IMR-90 (cell line): ENCODE results near the gene RNF182. TPM values are rescaled to one million over a fixed set of nuclear protein-coding genes. Genes with fewer than 3 reads are reported as not detected.

Experiments used
- ATAC-seq: fragments of 200-7000 bp; cut with Tn5 transposase; 2 replicates; pipeline ENCODE4 v1.9.1; 2020; ENCODE audit warnings: low read depth, mild to moderate bottlenecking, moderate library complexity
- BruUV-seq: library from RNA; stranded (reverse); fragments of 400-500 nt; replicated peaks from 2 replicates; lab custom pipeline; 2021; lab: Mats Ljungman, UMichigan
- CTCF ChIA-PET: fragments of 300-600 bp; formaldehyde crosslinking; extraction: SDS; loops from one replicate; lab custom pipeline; 2021; ENCODE audit warnings: antibody characterized with exemption; lab: Yijun Ruan, JAX
- POLR2A ChIA-PET: fragments of 300-600 bp; sonication (Branson Sonifier 250); formaldehyde crosslinking; loops from one replicate; lab custom pipeline; 2022; ENCODE audit warnings: antibody characterized with exemption; ENCODE audit not compliant: unreplicated experiment; lab: Charles Lee
- DNase-seq: peaks from one replicate; pipeline ENCODE4 v3.0.0; 2013
- H2AFZ ChIP-seq: replicated peaks from 2 replicates; pipeline ENCODE3; 2013; ENCODE audit warnings: low read length, mild to moderate bottlenecking; ENCODE audit not compliant: poor library complexity
- H2AK5ac ChIP-seq: 2 replicates; pipeline ENCODE4 v1.6.1; 2013; ENCODE audit warnings: low read depth, low read length, inconsistent platforms
- H2AK9ac ChIP-seq: replicated peaks from 2 replicates; pipeline ENCODE3; 2013; ENCODE audit warnings: mild to moderate bottlenecking, low read depth, low read length, moderate library complexity; ENCODE audit not compliant: poor library complexity
- H2BK120ac ChIP-seq: 2 replicates; pipeline ENCODE4 v1.6.1; 2013; ENCODE audit warnings: low read depth, low read length, inconsistent platforms
- H2BK15ac ChIP-seq: 3 replicates; pipeline ENCODE4 v1.6.1; 2013; ENCODE audit warnings: low read depth, low read length, inconsistent platforms
- H2BK20ac ChIP-seq: 2 replicates; pipeline ENCODE4 v1.6.1; 2013; ENCODE audit warnings: low read depth, mild to moderate bottlenecking, inconsistent platforms, low read length, moderate library complexity
- H2BK5ac ChIP-seq: 2 replicates; pipeline ENCODE4 v1.6.1; 2013; ENCODE audit warnings: mild to moderate bottlenecking, low read depth, low read length, inconsistent platforms; ENCODE audit not compliant: poor library complexity, severe bottlenecking
- H3K14ac ChIP-seq: replicated peaks from 2 replicates; pipeline ENCODE4 v1.6.1; 2013; ENCODE audit warnings: low read depth, low read length, inconsistent platforms
- H3K18ac ChIP-seq: 2 replicates; pipeline ENCODE4 v1.6.1; 2013; ENCODE audit warnings: low read depth, low read length, control low read depth
- H3K23ac ChIP-seq: 2 replicates; pipeline ENCODE4 v1.6.1; 2013; ENCODE audit warnings: low read depth, low read length, inconsistent platforms
- H3K27ac ChIP-seq: 2 replicates; pipeline ENCODE4 v1.5.1; 2013; ENCODE audit warnings: mild to moderate bottlenecking, control low read depth, low read length; ENCODE audit not compliant: insufficient read depth
- H3K27me3 ChIP-seq: 2 replicates; pipeline ENCODE4 v1.6.1; 2013; ENCODE audit warnings: low read length; ENCODE audit not compliant: control insufficient read depth, insufficient read depth
- H3K36me3 ChIP-seq: 2 replicates; pipeline ENCODE4 v1.6.1; 2013; ENCODE audit warnings: low read length, mixed read lengths; ENCODE audit not compliant: control insufficient read depth, insufficient read depth
- H3K4ac ChIP-seq: 2 replicates; pipeline ENCODE4 v1.6.1; 2013; ENCODE audit warnings: low read depth, low read length, inconsistent platforms
- H3K4me1 ChIP-seq: 2 replicates; pipeline ENCODE4 v1.6.1; 2013; ENCODE audit warnings: low read length, mixed read lengths; ENCODE audit not compliant: control insufficient read depth, insufficient read depth
- H3K4me2 ChIP-seq: 2 replicates; pipeline ENCODE4 v1.6.1; 2013; ENCODE audit warnings: low read depth, mild to moderate bottlenecking, control low read depth, low read length, moderate library complexity
- H3K4me3 ChIP-seq: 2 replicates; pipeline ENCODE4 v1.5.1; 2013; ENCODE audit warnings: low read depth, mild to moderate bottlenecking, control low read depth, low read length, moderate library complexity; ENCODE audit not compliant: insufficient read depth
- H3K56ac ChIP-seq: 2 replicates; pipeline ENCODE4 v1.6.1; 2013; ENCODE audit warnings: low read length, inconsistent platforms; ENCODE audit not compliant: insufficient read depth; ENCODE audit errors: extremely low read depth
- H3K79me1 ChIP-seq, 2 experiments: 2 replicates each; pipeline ENCODE4 v1.6.1; 2013; ENCODE audit warnings: low read length in 2 of 2, inconsistent platforms in 1 of 2, low read depth in 1 of 2
- H3K9ac ChIP-seq: 2 replicates; pipeline ENCODE4 v1.6.1; 2013; ENCODE audit warnings: low read depth, low read length, control low read depth
- H3K9me1 ChIP-seq: 2 replicates; pipeline ENCODE4 v1.6.1; 2013; ENCODE audit warnings: low read length, inconsistent platforms; ENCODE audit not compliant: insufficient read depth
- H3K9me3 ChIP-seq: 2 replicates; pipeline ENCODE4 v1.6.1; 2013; ENCODE audit warnings: low read length; ENCODE audit not compliant: control insufficient read depth, insufficient read depth
- H4K20me1 ChIP-seq: 2 replicates; pipeline ENCODE4 v1.6.1; 2013; ENCODE audit warnings: low read length, inconsistent platforms; ENCODE audit not compliant: insufficient read depth
- H4K5ac ChIP-seq: 2 replicates; pipeline ENCODE4 v1.6.1; 2013; ENCODE audit warnings: mild to moderate bottlenecking, low read depth, low read length, control low read depth
- H4K8ac ChIP-seq, 2 experiments: 2 replicates each; pipeline ENCODE4 v1.6.1; 2013; ENCODE audit warnings: low read depth in 2 of 2, low read length in 2 of 2, control low read depth in 1 of 2, inconsistent platforms in 1 of 2
- H4K91ac ChIP-seq: 2 replicates; pipeline ENCODE4 v1.6.1; 2013; ENCODE audit warnings: low read depth, low read length, inconsistent platforms; ENCODE audit not compliant: insufficient read depth
- BHLHE40 ChIP-seq: fragments of 150-350 bp; IDR thresholded peaks from 2 replicates; pipeline ENCODE4 v1.6.1; 2016; ENCODE audit warnings: mild to moderate bottlenecking, low read depth, low read length
- CEBPB ChIP-seq: IDR thresholded peaks from 2 replicates; pipeline ENCODE4 v1.6.1; 2012; ENCODE audit warnings: low read depth, low read length, improper control_type of control experiment
- CHD1 ChIP-seq: IDR thresholded peaks from 2 replicates; pipeline ENCODE4 v1.6.1; 2012; ENCODE audit warnings: low read depth, low read length, improper control_type of control experiment
- CTCF ChIP-seq: conservative IDR thresholded peaks from 2 replicates; pipeline ENCODE4 v1.5.1; 2012; ENCODE audit warnings: mild to moderate bottlenecking, low read depth, low read length, improper control_type of control experiment
- ELK1 ChIP-seq: fragments of 150-350 bp; IDR thresholded peaks from 2 replicates; pipeline ENCODE4 v1.6.1; 2016; ENCODE audit warnings: low read depth, mild to moderate bottlenecking, low read length, moderate library complexity, borderline replicate concordance
- FOS ChIP-seq: fragments of 150-350 bp; IDR thresholded peaks from 2 replicates; pipeline ENCODE4 v1.6.1; 2016; ENCODE audit warnings: low read depth, low read length
- MAFK ChIP-seq: IDR thresholded peaks from 2 replicates; pipeline ENCODE4 v1.6.1; 2012; ENCODE audit warnings: low read depth, low read length, improper control_type of control experiment
- MAZ ChIP-seq: IDR thresholded peaks from 2 replicates; pipeline ENCODE4 v1.6.1; 2012; ENCODE audit warnings: low read depth, mild to moderate bottlenecking, low read length, improper control_type of control experiment, moderate library complexity, borderline replicate concordance
- MXI1 ChIP-seq: IDR thresholded peaks from 2 replicates; pipeline ENCODE4 v1.6.1; 2012; ENCODE audit warnings: low read depth, mild to moderate bottlenecking, low read length, moderate library complexity, borderline replicate concordance
- NFE2L2 ChIP-seq: fragments of 150-350 bp; IDR thresholded peaks from 2 replicates; pipeline ENCODE4 v1.6.1; 2016; ENCODE audit warnings: low read depth, mild to moderate bottlenecking, low read length
- POLR2A ChIP-seq: IDR thresholded peaks from 2 replicates; pipeline ENCODE4 v1.6.1; 2012; ENCODE audit warnings: mild to moderate bottlenecking, low read depth, low read length
- RAD21 ChIP-seq: IDR thresholded peaks from 2 replicates; pipeline ENCODE4 v1.6.1; 2012; ENCODE audit warnings: low read length, improper control_type of control experiment
- RCOR1 ChIP-seq: IDR thresholded peaks from 2 replicates; pipeline ENCODE4 v1.6.1; 2012; ENCODE audit warnings: mild to moderate bottlenecking, low read length, improper control_type of control experiment; ENCODE audit not compliant: insufficient replicate concordance
- RFX5 ChIP-seq: IDR thresholded peaks from 2 replicates; pipeline ENCODE4 v1.8.0; 2012; ENCODE audit warnings: low read depth, mild to moderate bottlenecking, low read length, moderate library complexity
- SMC3 ChIP-seq: fragments of 150-350 bp; IDR thresholded peaks from 2 replicates; pipeline ENCODE4 v1.6.1; 2016; ENCODE audit warnings: low read depth, mild to moderate bottlenecking, antibody characterized with exemption, low read length, moderate library complexity
- USF2 ChIP-seq: fragments of 150-350 bp; IDR thresholded peaks from 2 replicates; pipeline ENCODE4 v1.6.1; 2017; ENCODE audit warnings: mild to moderate bottlenecking, antibody characterized with exemption, low read length, low read depth
- dilution Hi-C: fragments of 300-500 bp; cut with HindIII; formaldehyde crosslinking; loops from one replicate; pipeline ENCODE4 v1.14.3; 2018; ENCODE audit warnings: low sequenced_read_pairs; ENCODE audit not compliant: unreplicated experiment
- in situ Hi-C: fragments of 300-500 bp; cut with MboI; formaldehyde crosslinking; loops from 3 replicates; pipeline ENCODE4 v1.14.3; 2019; ENCODE audit warnings: low sequenced_read_pairs, inconsistent platforms, mixed read lengths
- intact Hi-C: fragments of 100-400 bp; cut with micrococcal nuclease; formaldehyde crosslinking; loops from 2 replicates; pipeline ENCODE4 v1.10.0; 2022
- polyA plus RNA-seq, 3 experiments: library from polyadenylated mRNA; depleted of rRNA; stranded (reverse); fragments of >200 nt; gene quantifications; 2 replicates each; pipeline ENCODE4 v1.2.3, GENCODE V29; 2012; ENCODE audit warnings: low replicate concordance in 1 of 3
- total RNA-seq: library from RNA; depleted of rRNA; stranded (reverse); fragments of >200 nt; gene quantifications from 2 replicates; pipeline ENCODE4 v1.2.3, GENCODE V29; 2012

The RNF182 gene
- total and polyA plus RNA-seq, 2 of the 4 experiments (the other 2 are of a cell fraction), result 4.1 to 9.1 TPM

GRCh38 chr6:13941902-13942301 is 17.1 kb downstream of the RNF182 start:
- Histone ChIP-seq H3K23ac (no peak overlapping the region), H2BK5ac (no peak overlapping the region), H3K36me3 (no peaks in the 10 kb centered on the region), H2AK9ac (no peak overlapping the region), H4K8ac (no peak overlapping the region), H3K4me2 (no peak overlapping the region), H3K4me1 (peaks cover 3% of the 10 kb centered on the region; the same call in 1 of the 2 replicates), H3K18ac (no peak overlapping the region), H3K4ac (no peak overlapping the region), H3K27ac (no peak overlapping the region), H3K27me3 (no peaks in the 10 kb centered on the region), H3K9ac (no peak overlapping the region), H3K9me1 (no peaks in the 10 kb centered on the region), H3K56ac (no peak overlapping the region), H3K9me3 (0 out of 2 replicates have a peak, but pooled peaks cover 3% of the 10 kb centered on the region), H3K14ac (no peak overlapping the region), H2BK120ac (no peak overlapping the region), H2AK5ac (no peak overlapping the region), H4K20me1 (no peaks in the 10 kb centered on the region), H2AFZ (no peak overlapping the region), H2BK20ac (no peak overlapping the region), H3K4me3 (no peak overlapping the region), H4K91ac (no peak overlapping the region), H3K79me1 (no peaks in the 10 kb centered on the region; a peak in 1 of 4 replicates), H4K5ac (no peak overlapping the region), H2BK15ac (no peak overlapping the region)
- ChIA-PET POLR2A (no interaction called here), CTCF (no interaction called here)
- BruUV-seq, result no TSS peak
- in situ Hi-C loops (no loop called here), dilution Hi-C loops (no loop called here), intact Hi-C loops (no loop called here)
- no peak for TF ChIP-seq MAFK
- no peak for TF ChIP-seq RFX5
- TF ChIP-seq RCOR1, result no peak
- no peak for TF ChIP-seq CHD1
- no peak for TF ChIP-seq SMC3
- no peak for TF ChIP-seq CTCF
- TF ChIP-seq POLR2A, result no peak
- TF ChIP-seq FOS, result no peak
- TF ChIP-seq NFE2L2, result no peak
- TF ChIP-seq USF2, result no peak
- TF ChIP-seq RAD21, result no peak
- no peak for TF ChIP-seq MAZ
- no peak for TF ChIP-seq MXI1
- TF ChIP-seq CEBPB, result no peak
- no peak for TF ChIP-seq BHLHE40
- TF ChIP-seq ELK1, result no peak
- ATAC-seq (no peak), DNase-seq (no peak)
